BLaER1 treated with 17β-estradiol and CSF1 and Interleukin-3, amounts not matched to agents 10 nM and 100 nM (cell line): Measurements from ENCODE around the gene MAML2.

Experiments
- H3K27ac ChIP-seq, 11 experiments: shearing (Covaris generic); formaldehyde crosslinking; 2 replicates each; pipeline ENCODE4 v1.8.1; 2022
- H3K27me3 ChIP-seq, 11 experiments: shearing (Covaris generic); formaldehyde crosslinking; 2 replicates each; pipeline ENCODE4 v1.8.1; 2022
- H3K36me3 ChIP-seq, 11 experiments: shearing (Covaris generic); formaldehyde crosslinking; 2 replicates each; pipeline ENCODE4 v1.8.1; 2022
- H3K4me1 ChIP-seq, 10 experiments: shearing (Covaris generic); formaldehyde crosslinking; 2 replicates each; pipeline ENCODE4 v1.8.1; 2022
- H3K4me2 ChIP-seq, 11 experiments: shearing (Covaris generic); formaldehyde crosslinking; 2 replicates each; pipeline ENCODE4 v1.8.1; 2022
- H3K4me3 ChIP-seq, 10 experiments: shearing (Covaris generic); formaldehyde crosslinking; 2 replicates each; pipeline ENCODE4 v1.8.1; 2022
- H3K9ac ChIP-seq, 11 experiments: shearing (Covaris generic); formaldehyde crosslinking; 2 replicates each; pipeline ENCODE4 v1.8.1; 2022
- H3K9me3 ChIP-seq, 11 experiments: shearing (Covaris generic); formaldehyde crosslinking; replicated peaks in 1 of 11; 2 replicates each; pipeline ENCODE4 v1.8.1; 2022
- H4K20me1 ChIP-seq, 11 experiments: shearing (Covaris generic); formaldehyde crosslinking; 2 replicates each; pipeline ENCODE4 v1.8.1; 2022
- Cebpa-rat ChIP-seq, 11 experiments: shearing (Covaris generic); IDR thresholded peaks; 2 replicates each; pipeline ENCODE4 v1.8.1; 2022

MAML2 gene

GRCh38 chr11:96222102-96222501, 120.9 kb downstream of the MAML2 start:
- Histone ChIP-seq H3K4me2 (peak overlapping the region; percentile 71 to 92 (median 83)), H3K4me3 (no peak overlapping the region), H3K27ac (peak overlapping the region; percentile 73 to 94 (median 88); a peak in 19 of 22 replicates), H3K4me1 (peaks cover 51 to 97% (median 64%) of the 10 kb centered on the region in 10 experiments), H3K9ac (peak overlapping the region in 3 of 11 experiments; percentile 74 to 76 (median 75); a peak in 6 of 22 replicates), H4K20me1 (no peaks in the 10 kb centered on the region), H3K9me3 (no peaks in the 10 kb centered on the region), H3K27me3 (no peaks in the 10 kb centered on the region), H3K36me3 (peaks cover 0 to 23% (median 0%) of the 10 kb centered on the region in 11 experiments; a peak in 2 of 22 replicates)
- TF ChIP-seq Cebpa-rat (IDR thresholded peaks at IDR 0.05): no peak

GRCh38 chr11:96221244-96222070, 121.5 kb downstream of the MAML2 start:
- TF ChIP-seq Cebpa-rat (IDR thresholded peaks at IDR 0.05): no peak
- peak overlapping the region; percentile 71 to 92 (median 83) for H3K4me2 ChIP-seq
- no peaks in the 10 kb centered on the region for H4K20me1 ChIP-seq
- H3K4me1 ChIP-seq: peaks cover 57 to 97% (median 70%) of the 10 kb centered on the region in 10 experiments
- H3K27me3 ChIP-seq: no peaks in the 10 kb centered on the region
- no peak overlapping the region; a peak in 1 of 20 replicates for H3K4me3 ChIP-seq
- no peaks in the 10 kb centered on the region for H3K9me3 ChIP-seq
- H3K9ac ChIP-seq: peak overlapping the region; percentile 28 to 79 (median 75); a peak in 17 of 22 replicates
- H3K27ac ChIP-seq: peak overlapping the region; percentile 73 to 94 (median 88)
- peaks cover 0 to 23% (median 0%) of the 10 kb centered on the region in 11 experiments; a peak in 2 of 22 replicates for H3K36me3 ChIP-seq

GRCh38 chr11:96219981-96220623, 122.9 kb downstream of the MAML2 start:
- TF ChIP-seq Cebpa-rat (IDR thresholded peaks at IDR 0.05): peak in 9 of 11 experiments; percentile 15 to 83 (median 53); a peak in 10 of 22 replicates
- peak overlapping the region; percentile 48 to 79 (median 75); a peak in 21 of 22 replicates for H3K9ac ChIP-seq
- H3K36me3 ChIP-seq: peaks cover 0 to 13% (median 0%) of the 10 kb centered on the region in 11 experiments; a peak in 1 of 22 replicates
- H3K4me2 ChIP-seq: peak overlapping the region; percentile 71 to 92 (median 83)
- peak overlapping the region; percentile 73 to 94 (median 88) for H3K27ac ChIP-seq
- peak overlapping the region; percentile 1 to 52 (median 19); a peak in 11 of 20 replicates for H3K4me3 ChIP-seq
- H3K27me3 ChIP-seq: no peaks in the 10 kb centered on the region
- no peaks in the 10 kb centered on the region for H4K20me1 ChIP-seq
- no peaks in the 10 kb centered on the region for H3K9me3 ChIP-seq
- peaks cover 66 to 97% (median 78%) of the 10 kb centered on the region in 10 experiments for H3K4me1 ChIP-seq

- H4K20me1 ChIP-seq: no peaks in the 10 kb centered on the region
- peaks cover 74 to 97% (median 85%) of the 10 kb centered on the region in 10 experiments for H3K4me1 ChIP-seq
Measured at GRCh38 chr11:96218901-96219300, 124.1 kb downstream of the MAML2 start.

GRCh38 chr11:96218006-96218405, 125.0 kb downstream of the MAML2 start:
- peaks cover 74 to 97% (median 93%) of the 10 kb centered on the region in 10 experiments for H3K4me1 ChIP-seq
- no peak overlapping the region for H3K4me3 ChIP-seq
- H3K36me3 ChIP-seq: peaks cover 0 to 6% (median 0%) of the 10 kb centered on the region in 11 experiments; a peak in 2 of 22 replicates
- no peaks in the 10 kb centered on the region for H3K9me3 ChIP-seq
- no peak overlapping the region for H3K9ac ChIP-seq
- H3K4me2 ChIP-seq: peak overlapping the region in 9 of 11 experiments; percentile 11 to 92 (median 81); a peak in 15 of 22 replicates
- peak overlapping the region in 3 of 11 experiments; percentile 14 to 86 (median 29); a peak in 4 of 22 replicates for H3K27ac ChIP-seq
- TF ChIP-seq Cebpa-rat (IDR thresholded peaks at IDR 0.05): no peak
- no peaks in the 10 kb centered on the region for H4K20me1 ChIP-seq
- H3K27me3 ChIP-seq: no peaks in the 10 kb centered on the region

More at GRCh38 chr11:96218901-96219300, 124.1 kb downstream of the MAML2 start:
- Histone ChIP-seq H3K9me3 (no peaks in the 10 kb centered on the region), H3K27me3 (no peaks in the 10 kb centered on the region), H3K9ac (peak overlapping the region in 2 of 11 experiments; percentile 75; a peak in 5 of 22 replicates), H3K4me2 (peak overlapping the region; percentile 26 to 92 (median 83); a peak in 20 of 22 replicates), H3K36me3 (peaks cover 0 to 6% (median 0%) of the 10 kb centered on the region in 11 experiments; a peak in 2 of 22 replicates), H3K27ac (peak overlapping the region; percentile 73 to 94 (median 88); a peak in 21 of 22 replicates), H3K4me3 (no peak overlapping the region)
- no peak for TF ChIP-seq Cebpa-rat (IDR thresholded peaks at IDR 0.05)

GRCh38 chr11:96217206-96217605, 125.8 kb downstream of the MAML2 start:
- H3K27ac ChIP-seq: peak overlapping the region in 9 of 11 experiments; percentile 71 to 91 (median 80); a peak in 14 of 22 replicates
- no peak overlapping the region for H3K4me3 ChIP-seq
- H3K4me1 ChIP-seq: peaks cover 70 to 100% (median 98%) of the 10 kb centered on the region in 10 experiments
- H3K27me3 ChIP-seq: no peaks in the 10 kb centered on the region
- H4K20me1 ChIP-seq: no peaks in the 10 kb centered on the region
- peak overlapping the region; percentile 76 to 92 (median 82); a peak in 20 of 22 replicates for H3K4me2 ChIP-seq
- no peak for TF ChIP-seq Cebpa-rat (IDR thresholded peaks at IDR 0.05)
- H3K9me3 ChIP-seq: no peaks in the 10 kb centered on the region
- H3K9ac ChIP-seq: no peak overlapping the region; a peak in 1 of 22 replicates
- peaks cover 0 to 3% (median 0%) of the 10 kb centered on the region in 11 experiments; a peak in 2 of 22 replicates for H3K36me3 ChIP-seq

- no peaks in the 10 kb centered on the region for H3K27me3 ChIP-seq
- no peak for TF ChIP-seq Cebpa-rat (IDR thresholded peaks at IDR 0.05)
- H3K9ac ChIP-seq: peak overlapping the region; percentile 26 to 77 (median 58); a peak in 19 of 22 replicates
- no peaks in the 10 kb centered on the region; a peak in 1 of 22 replicates for H3K36me3 ChIP-seq
- H3K9me3 ChIP-seq: no peaks in the 10 kb centered on the region
- no peaks in the 10 kb centered on the region for H4K20me1 ChIP-seq
- H3K27ac ChIP-seq: peak overlapping the region; percentile 68 to 91 (median 80)
- H3K4me3 ChIP-seq: peak overlapping the region in 1 of 10 experiments; percentile 31; a peak in 2 of 20 replicates
- H3K4me1 ChIP-seq: peaks cover 56 to 100% (median 94%) of the 10 kb centered on the region in 10 experiments
- H3K4me2 ChIP-seq: peak overlapping the region; percentile 76 to 92 (median 82)
Measured at GRCh38 chr11:96215826-96216225, 127.2 kb downstream of the MAML2 start.

GRCh38 chr11:96215110-96215782, 127.7 kb downstream of the MAML2 start:
- peak overlapping the region in 1 of 10 experiments; percentile 31; a peak in 2 of 20 replicates for H3K4me3 ChIP-seq
- peaks cover 50 to 100% (median 88%) of the 10 kb centered on the region in 10 experiments for H3K4me1 ChIP-seq
- no peak for TF ChIP-seq Cebpa-rat (IDR thresholded peaks at IDR 0.05)
- H3K9ac ChIP-seq: peak overlapping the region; percentile 26 to 77 (median 58); a peak in 21 of 22 replicates
- H3K4me2 ChIP-seq: peak overlapping the region; percentile 76 to 92 (median 82)
- H3K27ac ChIP-seq: peak overlapping the region; percentile 68 to 91 (median 80)
- no peaks in the 10 kb centered on the region for H4K20me1 ChIP-seq
- no peaks in the 10 kb centered on the region for H3K9me3 ChIP-seq
- H3K36me3 ChIP-seq: no peaks in the 10 kb centered on the region; a peak in 1 of 22 replicates
- H3K27me3 ChIP-seq: no peaks in the 10 kb centered on the region
